Hepatocyte (in vitro differentiated cells): Measurements from ENCODE around the gene RNF208. TPM values are rescaled to one million over a fixed set of nuclear protein-coding genes. Genes with fewer than 3 reads are reported as not detected.

Experiments used
- DNase-seq: peaks from one replicate; pipeline ENCODE4 v3.0.0-alpha.2; 2016; ENCODE audit warnings: low spot score
- H2AFZ ChIP-seq: fragments of 200-600 bp; sonication (generic); 2 replicates; pipeline ENCODE4 v1.6.0; 2016; ENCODE audit warnings: antibody characterized with exemption, mild to moderate bottlenecking
- H3K27ac ChIP-seq: fragments of 200-600 bp; sonication (generic); 2 replicates; pipeline ENCODE4 v1.5.1; 2016; ENCODE audit warnings: mild to moderate bottlenecking
- H3K27me3 ChIP-seq: fragments of 200-600 bp; sonication (generic); 2 replicates; pipeline ENCODE4 v1.6.1; 2016
- H3K36me3 ChIP-seq: fragments of 200-600 bp; sonication (generic); replicated peaks from 2 replicates; pipeline ENCODE4 v1.5.1; 2016; ENCODE audit warnings: low read depth; ENCODE audit not compliant: insufficient read depth
- H3K4me1 ChIP-seq: fragments of 200-600 bp; sonication (generic); 2 replicates; pipeline ENCODE4 v1.5.1; 2016; ENCODE audit warnings: mild to moderate bottlenecking, moderate library complexity; ENCODE audit not compliant: insufficient read depth
- H3K4me2 ChIP-seq: fragments of 200-600 bp; sonication (generic); 2 replicates; pipeline ENCODE4 v1.6.0; 2016
- H3K4me3 ChIP-seq: fragments of 200-600 bp; sonication (generic); 2 replicates; pipeline ENCODE4 v1.5.1; 2016; ENCODE audit warnings: mild to moderate bottlenecking
- H3K79me2 ChIP-seq: fragments of 200-600 bp; sonication (generic); 2 replicates; pipeline ENCODE4 v1.6.0; 2017; ENCODE audit warnings: mild to moderate bottlenecking
- H3K9me2 ChIP-seq: fragments of 200-600 bp; sonication (generic); replicated peaks from 2 replicates; pipeline ENCODE4 v1.6.0; 2017; ENCODE audit warnings: mild to moderate bottlenecking; ENCODE audit not compliant: insufficient read depth
- H3K9me3 ChIP-seq: fragments of 200-600 bp; sonication (generic); 2 replicates; pipeline ENCODE4 v1.5.1; 2016; ENCODE audit warnings: low read depth, mild to moderate bottlenecking
- H4K20me1 ChIP-seq: fragments of 200-600 bp; sonication (generic); 2 replicates; pipeline ENCODE4 v1.6.0; 2016; ENCODE audit warnings: mild to moderate bottlenecking; ENCODE audit not compliant: insufficient read depth, poor library complexity, severe bottlenecking
- CTCF ChIP-seq: fragments of 200-600 bp; sonication (generic); IDR thresholded peaks from 2 replicates; pipeline ENCODE4 v1.5.1; 2016; ENCODE audit warnings: antibody characterized with exemption, mild to moderate bottlenecking; ENCODE audit not compliant: poor library complexity
- EZH2 ChIP-seq: fragments of 200-600 bp; sonication (generic); IDR thresholded peaks from 2 replicates; pipeline ENCODE4 v1.6.1; 2016; ENCODE audit warnings: antibody characterized with exemption, mild to moderate bottlenecking, borderline replicate concordance
- EZH2phosphoT487 ChIP-seq: fragments of 200-600 bp; sonication (generic); IDR thresholded peaks from one replicate; pipeline ENCODE4 v1.6.1; 2018; ENCODE audit warnings: antibody characterized with exemption, mild to moderate bottlenecking, low read depth, moderate library complexity; ENCODE audit not compliant: unreplicated experiment, severe bottlenecking
- WGBS: methylation state at CpG from one replicate; pipeline ENCODE4 v1.1.6; 2016; ENCODE audit warnings: low lambda C conversion rate; ENCODE audit errors: missing lambda C conversion rate; 5-methylcytosine and 5-hydroxymethylcytosine counted together
- polyA plus RNA-seq: library from polyadenylated mRNA; unstranded; fragments of >200 nt; fragmentation: Nextera tagmentation; extraction: Ambion mirVana; gene quantifications from 2 replicates; pipeline ENCODE4 v1.2.1, GENCODE V29; 2016
- total RNA-seq: library from RNA; depleted of rRNA; stranded (reverse); fragments of >200 nt; gene quantifications from 2 replicates; pipeline ENCODE4 v1.2.3, GENCODE V29; 2014

Gene RNF208
- total and polyA plus RNA-seq, 2 experiments from 2014 or later, result 1.6 to 3.3 TPM

GRCh38 chr9:137235424-137236237 is 13.6 kb upstream of the RNF208 start:
- H4K20me1 ChIP-seq, result no peaks in the 10 kb centered on the region
- TF ChIP-seq CTCF (peak; percentile 5), EZH2 (no peak), EZH2phosphoT487 (no peak)
- no peaks in the 10 kb centered on the region for H3K9me2 ChIP-seq
- peaks cover 33% of the 10 kb centered on the region for H3K79me2 ChIP-seq
- H3K4me1 ChIP-seq, result peaks cover 33% of the 10 kb centered on the region
- WGBS, result 83% methylated on average over 29 of the region's 35 CpGs
- peak overlapping the region; percentile 82 for H3K4me2 ChIP-seq
- DNase-seq, result no peak
- no peak overlapping the region for H2AFZ ChIP-seq
- no peaks in the 10 kb centered on the region for H3K36me3 ChIP-seq
- H3K27me3 ChIP-seq, result no peaks in the 10 kb centered on the region
- no peak overlapping the region for H3K4me3 ChIP-seq
- H3K27ac ChIP-seq, result peak overlapping the region; percentile 57
- no peaks in the 10 kb centered on the region for H3K9me3 ChIP-seq

GRCh38 chr9:137234758-137235423 is 12.9 kb upstream of the RNF208 start:
- Histone ChIP-seq H2AFZ (no peak overlapping the region), H3K4me2 (peak overlapping the region; percentile 82), H4K20me1 (no peaks in the 10 kb centered on the region), H3K9me3 (no peaks in the 10 kb centered on the region), H3K36me3 (no peaks in the 10 kb centered on the region), H3K9me2 (no peaks in the 10 kb centered on the region), H3K4me1 (peaks cover 40% of the 10 kb centered on the region), H3K27me3 (no peaks in the 10 kb centered on the region), H3K79me2 (peaks cover 33% of the 10 kb centered on the region), H3K4me3 (no peak overlapping the region), H3K27ac (no peak overlapping the region)
- TF ChIP-seq CTCF, result no peak
- TF ChIP-seq EZH2phosphoT487, result no peak
- no peak for TF ChIP-seq EZH2
- no peak for DNase-seq
- WGBS, result 85% methylated on average over 17 of the region's 18 CpGs

GRCh38 chr9:137234055-137234697 is 12.1 kb upstream of the RNF208 start:
- no peak for DNase-seq
- no peaks in the 10 kb centered on the region for H4K20me1 ChIP-seq
- peak overlapping the region; percentile 82 for H3K4me2 ChIP-seq
- H3K27ac ChIP-seq, result no peak overlapping the region
- no peaks in the 10 kb centered on the region for H3K9me3 ChIP-seq
- WGBS, result 88% methylated on average over 38 of the region's 40 CpGs
- no peaks in the 10 kb centered on the region for H3K27me3 ChIP-seq
- no peak overlapping the region for H2AFZ ChIP-seq
- H3K4me3 ChIP-seq, result no peak overlapping the region
- no peaks in the 10 kb centered on the region for H3K36me3 ChIP-seq
- no peak for TF ChIP-seq EZH2phosphoT487
- TF ChIP-seq EZH2, result no peak
- no peak for TF ChIP-seq CTCF
- peaks cover 41% of the 10 kb centered on the region for H3K4me1 ChIP-seq
- peaks cover 26% of the 10 kb centered on the region for H3K79me2 ChIP-seq
- H3K9me2 ChIP-seq, result no peaks in the 10 kb centered on the region
